Pancreas (tissue), 10 donors: Measurements from ENCODE around the gene DUSP22. TPM values are rescaled to one million over a fixed set of nuclear protein-coding genes. Genes with fewer than 3 reads are reported as not detected.

Experiments
- ATAC-seq, 4 donors: fragments of 200-7000 bp; cut with Tn5 transposase; one replicate each; pipeline versions ENCODE4 v1.8.0 to v1.9.1; 2020; ENCODE audit warnings: mild to moderate bottlenecking in 4 of 4, moderate library complexity in 4 of 4
- DNase-seq, 6 donors: peaks; one replicate each; pipeline ENCODE4 v3.0.0-alpha.2; 2020
- FAIRE-seq: peaks from 2 replicates; lab custom pipeline; 2012; peaks lifted over from hg19 to GRCh38; lab: Jason Lieb, UNC
- H3K27ac ChIP-seq, 4 donors: fragments of 200-600 bp; sonication (generic); 1 replicate in 3 of 4; 2 replicates in 1 of 4; pipeline versions ENCODE4 v1.5.0 to v1.8.0; 2020
- H3K27me3 ChIP-seq, 4 donors: fragments of 200-600 bp; one replicate each; pipeline ENCODE4 v1.8.0; 2021
- H3K36me3 ChIP-seq, 3 donors: fragments of 200-600 bp; sonication (generic) in 1 of 3; one replicate each; pipeline versions ENCODE4 v1.5.0 to v1.8.0; 2020 to 2021
- H3K4me1 ChIP-seq, 3 donors: fragments of 200-600 bp; one replicate each; pipeline ENCODE4 v1.8.0; 2021
- H3K4me3 ChIP-seq, 4 donors: fragments of 200-600 bp; sonication (generic) in 2 of 4; one replicate each; pipeline versions ENCODE4 v1.5.0 to v1.8.0; 2020 to 2021
- H3K9me3 ChIP-seq, 4 donors: fragments of 200-600 bp; one replicate each; pipeline ENCODE4 v1.8.0; 2021
- WGBS, 2 donors: extraction: QIAGEN DNeasy Blood & Tissue Kit; methylation state at CpG; one replicate each; pipeline ENCODE4 v1.1.7; 2013; 5-methylcytosine and 5-hydroxymethylcytosine counted together
- intact Hi-C, 3 donors: fragments of 100-400 bp; cut with DNase I; formaldehyde crosslinking; loops; one replicate each; pipeline versions ENCODE4 v1.11.1 to v1.14.2; 2022
- polyA plus RNA-seq, 2 donors: library from polyadenylated mRNA; stranded (reverse); fragments of 200-250 nt; gene quantifications; one replicate each; pipeline ENCODE4 v1.2.3, GENCODE V29; 2013
- total RNA-seq, 6 donors: library from RNA; stranded (reverse); fragmentation: NEBNext Ultra II Directional in 4 of 6; extraction: Animal tissue kit (Norgen Biotek cat#: 25700) in 4 of 6; gene quantifications; one replicate each; pipeline versions ENCODE4 v1.2.1 to v1.2.4, GENCODE V29; 2021 to 2023
- TF ChIP-seq, protein P1 (sequence below), 4 donors: fragments of 200-600 bp; sonication (generic) in 3 of 4; IDR thresholded peaks; one replicate each; pipeline versions ENCODE4 v1.5.0 to v1.8.0; 2021; ENCODE audit warnings: antibody characterized with exemption in 4 of 4
- donor health status: healthy with polysubstance abuse.
- donor health status: DM: no; HTN: no; CAD: no; lungs with moderate emphysema.
- donor health status: DM: no; HTN: no; CAD: no.
- donor health status: control.
- donor health status: control.
- donor health status: Bipolar disorder and iron deficiency.
- donor health status: DM: yes; HTN: yes; CAD: no.
- donor health status: DM: no; HTN: no; CAD: no.
- donor health status: DM: no; HTN: no; CAD: no.
- donor health status: DM: yes; HTN: yes; CAD: no.

DUSP22 gene
- total and polyA plus RNA-seq, 8 donors = 16.4 to 32.9 (median 24.6) TPM

DNA sequence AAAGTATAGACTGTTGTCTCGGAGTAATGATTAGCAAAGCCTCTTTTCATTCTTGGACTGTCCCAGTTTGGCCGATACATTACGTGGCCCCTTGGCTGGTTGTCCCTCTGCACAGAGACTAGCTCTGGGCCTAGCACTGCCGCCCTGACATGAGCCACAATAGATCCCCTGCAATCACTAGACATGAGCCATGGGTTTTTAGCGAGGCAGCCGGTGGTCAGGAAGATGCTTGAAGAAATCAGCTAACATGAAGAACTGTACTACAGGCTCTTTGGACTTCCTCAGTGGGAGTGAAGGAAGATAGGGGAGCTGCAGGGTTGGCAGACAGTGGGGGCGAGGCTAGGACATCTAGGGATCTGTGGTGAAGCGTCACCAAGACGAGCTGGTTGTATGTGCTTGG is 11.0 kb downstream of the DUSP22 start:
- H3K27me3 ChIP-seq = no peaks in the 10 kb centered on the region
- intact Hi-C loops = no loop called here
- peaks cover 19 to 25% (median 20%) of the 10 kb centered on the region in 3 donors for H3K4me1 ChIP-seq
- ATAC-seq (no peak), DNase-seq (peak in 1 of 6 donors; percentile 41), FAIRE-seq (no peak)
- H3K9me3 ChIP-seq = no peaks in the 10 kb centered on the region
- H3K4me3 ChIP-seq = no peak overlapping the region
- TF ChIP-seq, protein P1, sequence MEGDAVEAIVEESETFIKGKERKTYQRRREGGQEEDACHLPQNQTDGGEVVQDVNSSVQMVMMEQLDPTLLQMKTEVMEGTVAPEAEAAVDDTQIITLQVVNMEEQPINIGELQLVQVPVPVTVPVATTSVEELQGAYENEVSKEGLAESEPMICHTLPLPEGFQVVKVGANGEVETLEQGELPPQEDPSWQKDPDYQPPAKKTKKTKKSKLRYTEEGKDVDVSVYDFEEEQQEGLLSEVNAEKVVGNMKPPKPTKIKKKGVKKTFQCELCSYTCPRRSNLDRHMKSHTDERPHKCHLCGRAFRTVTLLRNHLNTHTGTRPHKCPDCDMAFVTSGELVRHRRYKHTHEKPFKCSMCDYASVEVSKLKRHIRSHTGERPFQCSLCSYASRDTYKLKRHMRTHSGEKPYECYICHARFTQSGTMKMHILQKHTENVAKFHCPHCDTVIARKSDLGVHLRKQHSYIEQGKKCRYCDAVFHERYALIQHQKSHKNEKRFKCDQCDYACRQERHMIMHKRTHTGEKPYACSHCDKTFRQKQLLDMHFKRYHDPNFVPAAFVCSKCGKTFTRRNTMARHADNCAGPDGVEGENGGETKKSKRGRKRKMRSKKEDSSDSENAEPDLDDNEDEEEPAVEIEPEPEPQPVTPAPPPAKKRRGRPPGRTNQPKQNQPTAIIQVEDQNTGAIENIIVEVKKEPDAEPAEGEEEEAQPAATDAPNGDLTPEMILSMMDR (IDR thresholded peaks at IDR 0.05) = no peak
- H3K36me3 ChIP-seq = no peaks in the 10 kb centered on the region
- no peak overlapping the region for H3K27ac ChIP-seq
- WGBS, 2 donors = 83 to 90% methylated on average over 9 of the region's 9 CpGs

DNA sequence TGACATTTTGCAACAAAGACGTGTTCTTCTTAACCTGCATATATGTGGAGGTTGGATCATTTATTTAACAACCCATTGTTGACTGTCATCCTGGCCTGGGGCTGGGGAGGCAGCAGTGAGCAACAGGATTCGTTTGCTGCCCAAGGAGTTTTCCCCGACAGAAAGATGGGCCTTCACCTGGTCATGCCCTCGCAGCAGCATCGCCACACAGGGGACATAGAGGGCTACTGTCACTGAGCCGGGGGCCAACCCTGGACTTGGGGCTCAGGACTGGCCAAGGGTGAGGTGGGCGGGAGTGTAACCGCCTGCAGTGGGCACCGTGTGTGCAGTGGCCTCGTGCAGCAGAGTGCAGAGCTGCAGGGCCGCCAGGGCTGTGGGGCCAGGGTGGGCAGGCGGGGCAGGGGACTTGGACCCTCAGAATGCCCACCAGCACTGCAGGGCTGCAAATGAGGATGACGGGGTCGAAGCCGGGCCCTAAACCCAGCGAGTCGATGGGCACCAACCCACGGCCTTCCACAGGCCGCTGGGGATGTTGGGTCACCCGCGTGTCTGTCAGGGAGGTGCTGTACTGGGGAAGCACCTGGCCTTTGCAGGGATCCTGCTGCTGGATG is 11.8 kb downstream of the DUSP22 start:
- no peak overlapping the region for H3K4me3 ChIP-seq
- no peak for FAIRE-seq
- H3K27me3 ChIP-seq = no peaks in the 10 kb centered on the region
- peaks cover 11 to 25% (median 16%) of the 10 kb centered on the region in 3 donors for H3K4me1 ChIP-seq
- DNase-seq = peak in 2 of 6 donors; percentile 63 to 80
- no peak overlapping the region for H3K27ac ChIP-seq
- no peak for ATAC-seq
- 86 to 88% methylated on average over 21 of the region's 21 CpGs for WGBS, 2 donors
- H3K9me3 ChIP-seq = no peaks in the 10 kb centered on the region
- intact Hi-C loops = no loop called here
- TF ChIP-seq, protein P1 (IDR thresholded peaks at IDR 0.05) = no peak
- H3K36me3 ChIP-seq = no peaks in the 10 kb centered on the region

DNA sequence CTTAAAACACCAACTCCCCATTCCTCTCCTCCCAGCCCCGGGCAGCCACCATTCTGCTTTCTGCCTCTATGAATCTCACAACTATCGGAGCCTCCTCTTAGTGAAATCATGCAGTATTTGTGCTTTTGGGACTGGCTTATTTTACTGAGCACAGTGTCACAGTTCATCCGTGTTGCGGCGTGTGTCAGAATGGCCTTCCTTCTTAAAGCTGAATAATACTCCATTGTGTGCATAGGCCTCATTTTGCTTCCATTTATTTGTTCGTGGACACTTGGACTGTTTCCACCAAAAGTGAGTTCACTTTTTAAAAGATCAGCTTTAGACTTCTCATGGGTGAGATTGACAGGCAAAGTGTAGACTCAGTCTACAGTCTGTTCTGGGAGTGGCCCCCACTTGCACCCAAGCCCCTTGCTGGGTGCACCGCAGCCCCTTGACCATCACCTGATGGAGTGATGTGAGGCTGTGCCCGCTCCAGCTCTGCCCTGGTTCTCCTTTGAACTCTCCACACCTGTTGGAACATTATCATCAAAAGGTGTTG is 12.6 kb downstream of the DUSP22 start:
- H3K36me3 ChIP-seq = no peaks in the 10 kb centered on the region
- TF ChIP-seq, protein P1 (IDR thresholded peaks at IDR 0.05) = no peak
- H3K27ac ChIP-seq = no peak overlapping the region
- no peak for FAIRE-seq
- H3K4me3 ChIP-seq = no peak overlapping the region
- H3K4me1 ChIP-seq = peaks cover 4 to 19% (median 8%) of the 10 kb centered on the region in 3 donors
- DNase-seq = peak in 1 of 6 donors; percentile 53
- intact Hi-C loops = no loop called here
- H3K9me3 ChIP-seq = no peaks in the 10 kb centered on the region
- ATAC-seq = peak in 1 of 4 donors; percentile 27
- H3K27me3 ChIP-seq = no peaks in the 10 kb centered on the region
- WGBS, 2 donors = 69 to 70% methylated on average over 8 of the region's 8 CpGs

DNA sequence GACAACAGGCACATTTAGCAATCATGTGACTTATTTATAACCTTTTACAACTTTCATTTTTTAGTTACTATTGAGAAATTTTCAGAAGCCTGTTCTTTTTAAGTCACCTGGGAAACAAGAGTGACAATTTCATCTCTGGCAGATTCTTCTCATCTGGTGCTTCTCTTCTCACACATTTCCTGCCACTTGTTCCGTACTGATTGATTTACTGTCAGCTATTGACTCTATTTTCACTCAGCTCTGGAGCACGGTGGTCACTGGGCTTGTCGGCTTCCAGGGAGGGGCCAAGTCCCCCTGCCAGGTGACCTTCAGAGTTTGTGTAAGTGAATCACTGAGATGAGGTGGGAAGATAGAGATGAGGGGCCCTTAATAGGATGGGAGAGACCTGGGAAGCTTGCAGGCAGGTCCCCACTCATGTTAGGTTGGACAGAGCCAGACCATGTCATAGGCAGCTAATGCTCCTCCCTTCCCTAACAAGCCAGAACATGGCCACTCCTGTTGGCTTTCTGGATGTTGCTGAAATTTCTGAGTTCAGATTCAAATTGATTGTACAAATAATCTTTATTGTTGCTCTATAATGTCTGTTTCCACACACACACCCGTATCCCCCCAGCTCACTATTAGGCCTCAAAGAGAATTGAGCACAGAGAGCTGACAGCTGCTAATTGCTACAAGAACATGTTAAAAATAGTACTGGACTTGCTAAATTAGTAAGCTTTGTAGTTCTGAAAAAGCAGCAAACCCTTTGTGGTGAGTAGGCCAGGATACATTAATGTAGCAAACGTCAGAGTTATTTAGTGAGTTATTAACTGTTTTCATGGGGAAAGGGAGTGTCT is 13.3 kb downstream of the DUSP22 start:
- 45 to 46% methylated on average over 5 of the region's 5 CpGs for WGBS, 2 donors
- TF ChIP-seq, protein P1 (IDR thresholded peaks at IDR 0.05) = no peak
- DNase-seq (peak in 1 of 6 donors; percentile 38), FAIRE-seq (no peak), ATAC-seq (peak; percentile 17 to 57 (median 45))
- H3K4me3 ChIP-seq = no peak overlapping the region
- peak overlapping the region in 1 of 4 donors; percentile 10 for H3K27ac ChIP-seq
- H3K4me1 ChIP-seq = peaks cover 4 to 19% (median 7%) of the 10 kb centered on the region in 3 donors
- no peaks in the 10 kb centered on the region for H3K27me3 ChIP-seq
- no peaks in the 10 kb centered on the region for H3K9me3 ChIP-seq
- intact Hi-C loops = no loop called here
- H3K36me3 ChIP-seq = no peaks in the 10 kb centered on the region
